GM12878 (cell line): ENCODE results near the gene BATF3. TPM values are rescaled to one million over a fixed set of nuclear protein-coding genes. Genes with fewer than 3 reads are reported as not detected.

ENCODE experiments used
- ATAC-seq: fragments of 200-7000 bp; cut with Tn5 transposase; 3 replicates; pipeline ENCODE4 v1.9.1; 2020; ENCODE audit warnings: mild to moderate bottlenecking, moderate library complexity
- BruUV-seq: library from RNA; stranded (reverse); fragments of 400-500 nt; replicated peaks from 2 replicates; lab custom pipeline; 2021; lab: Mats Ljungman, UMichigan
- CTCF ChIA-PET: fragments of 300-600 bp; sonication (Branson Sonifier 250); formaldehyde crosslinking; extraction: SDS; loops from one replicate; lab custom pipeline; 2021; ENCODE audit warnings: inconsistent platforms; lab: Yijun Ruan, JAX
- POLR2A ChIA-PET: fragments of 350-600 bp; formaldehyde crosslinking; extraction: SDS; loops from one replicate; lab custom pipeline; 2021; ENCODE audit warnings: inconsistent platforms; lab: Charles Lee
- RAD21 ChIA-PET: fragments of 300-600 bp; sonication (Branson Sonifier 250); formaldehyde crosslinking; loops from one replicate; lab custom pipeline; 2023; ENCODE audit warnings: antibody characterized with exemption; ENCODE audit not compliant: unreplicated experiment; lab: Charles Lee
- SMC1A ChIA-PET: fragments of 300-600 bp; sonication (Branson Sonifier 250); formaldehyde crosslinking; loops from one replicate; lab custom pipeline; 2023; ENCODE audit not compliant: unreplicated experiment, uncharacterized antibody; lab: Charles Lee
- DNase-seq: peaks from one replicate; pipeline ENCODE4 v3.0.0-alpha.2; 2011; ENCODE audit warnings: low read depth, low spot score
- FAIRE-seq: peaks from 3 replicates; lab custom pipeline; 2011; peaks lifted over from hg19 to GRCh38; lab: Jason Lieb, UNC
- H2AFZ ChIP-seq: 2 replicates; pipeline ENCODE4 v1.6.0; 2011; ENCODE audit warnings: low read depth, low read length, control low read depth; ENCODE audit not compliant: control insufficient read depth
- H3K27ac ChIP-seq: 2 replicates; pipeline ENCODE4 v1.5.1; 2011; ENCODE audit warnings: control low read depth; ENCODE audit not compliant: control insufficient read depth, insufficient read depth
- H3K27me3 ChIP-seq, 2 experiments: replicated peaks in 1 of 2; 2 replicates each; pipeline versions ENCODE4 v1.6.0 to v1.6.1; 2011; ENCODE audit warnings: low read length in 1 of 2; ENCODE audit not compliant: control insufficient read depth in 2 of 2, insufficient read depth in 2 of 2
- H3K36me3 ChIP-seq, 2 experiments: 2 replicates each; pipeline ENCODE4 v1.5.1; 2011; ENCODE audit warnings: low read length in 1 of 2; ENCODE audit not compliant: control insufficient read depth in 2 of 2, insufficient read depth in 2 of 2
- H3K4me1 ChIP-seq: 2 replicates; pipeline ENCODE4 v1.6.1; 2011; ENCODE audit warnings: mild to moderate bottlenecking, low read length, moderate library complexity, mixed read lengths; ENCODE audit not compliant: control insufficient read depth, insufficient read depth
- H3K4me2 ChIP-seq: 2 replicates; pipeline ENCODE4 v1.6.0; 2011; ENCODE audit warnings: control low read depth; ENCODE audit not compliant: control insufficient read depth, insufficient read depth
- H3K4me3 ChIP-seq: fragments of 200-600 bp; sonication (generic); 2 replicates; pipeline ENCODE4 v1.5.1; 2016
- H3K79me2 ChIP-seq: 2 replicates; pipeline ENCODE4 v1.6.0; 2011; ENCODE audit warnings: low read length; ENCODE audit not compliant: control insufficient read depth, insufficient read depth
- H3K9ac ChIP-seq: 2 replicates; pipeline ENCODE4 v1.8.0; 2011; ENCODE audit warnings: low read length, control low read depth, mixed read lengths; ENCODE audit not compliant: control insufficient read depth, insufficient read depth
- H3K9me3 ChIP-seq: replicated peaks from 3 replicates; pipeline ENCODE4 v1.5.1; 2011; ENCODE audit warnings: mild to moderate bottlenecking, low read length; ENCODE audit not compliant: control insufficient read depth, insufficient read depth
- H4K20me1 ChIP-seq: 2 replicates; pipeline ENCODE4 v1.6.0; 2011; ENCODE audit not compliant: control insufficient read depth, insufficient read depth
- ATF7 ChIP-seq: fragments of 450-650 bp; IDR thresholded peaks from 2 replicates; pipeline ENCODE4 v1.6.1; 2016; ENCODE audit warnings: low read depth, mild to moderate bottlenecking
- BRCA1 ChIP-seq: IDR thresholded peaks from 2 replicates; pipeline ENCODE4 v1.6.1; 2011; ENCODE audit warnings: low read depth, low read length, improper control_type of control experiment
- ETV6 ChIP-seq, 2 experiments: fragments of 450-650 bp in 1 of 2; IDR thresholded peaks in 1 of 2; conservative IDR thresholded peaks in 1 of 2; 2 replicates each; pipeline ENCODE4 v1.6.1; 2014; ENCODE audit warnings: antibody characterized with exemption in 1 of 2, borderline replicate concordance in 1 of 2, low read depth in 1 of 2, mild to moderate bottlenecking in 1 of 2, moderate library complexity in 1 of 2
- HSF1 ChIP-seq: fragments of 150-350 bp; IDR thresholded peaks from 2 replicates; pipeline ENCODE4 v1.6.1; 2014; ENCODE audit warnings: mild to moderate bottlenecking, low read depth, low read length
- JUNB ChIP-seq: IDR thresholded peaks from 2 replicates; pipeline ENCODE4 v1.6.1; 2016; ENCODE audit warnings: antibody characterized with exemption, mild to moderate bottlenecking
- PKNOX1 ChIP-seq: fragments of 450-650 bp; IDR thresholded peaks from 2 replicates; pipeline ENCODE4 v1.6.1; 2016; ENCODE audit warnings: mild to moderate bottlenecking
- SIN3A ChIP-seq: IDR thresholded peaks from 2 replicates; pipeline ENCODE4 v1.6.1; 2012; ENCODE audit warnings: low read depth, low read length, improper control_type of control experiment
- SREBF1 ChIP-seq: IDR thresholded peaks from 2 replicates; pipeline ENCODE4 v1.6.1; 2012; ENCODE audit warnings: mild to moderate bottlenecking, low read length
- WGBS: methylation state at CpG from one replicate; pipeline ENCODE4 v1.1.6; 2016; ENCODE audit warnings: low lambda C conversion rate; ENCODE audit not compliant: insufficient replicate concordance, insufficient coverage; ENCODE audit errors: missing lambda C conversion rate; 5-methylcytosine and 5-hydroxymethylcytosine counted together
- in situ Hi-C: fragments of 300-500 bp; cut with MboI; formaldehyde crosslinking; loops from 9 replicates; pipeline ENCODE4 v1.14.3; 2018; ENCODE audit warnings: mixed read lengths
- intact Hi-C: fragments of 100-400 bp; cut with micrococcal nuclease; formaldehyde crosslinking; loops from one replicate; pipeline ENCODE4 v1.14.2; 2022; ENCODE audit not compliant: unreplicated experiment
- polyA plus RNA-seq, 11 experiments: library from polyadenylated mRNA; depleted of rRNA in 4 of 11; unstranded in 6 of 11; stranded (reverse) in 5 of 11; fragments of >200 nt; fragmentation: Nextera tagmentation in 4 of 11; fragmentation: Illumina TruSeq in 1 of 11; extraction: Ambion mirVana in 4 of 11; extraction: Trizol in 1 of 11; gene quantifications; 1 replicate in 1 of 11; 2 replicates in 10 of 11; pipeline versions ENCODE4 v1.2.1 to v1.2.3, GENCODE V29; 2011 to 2016; ENCODE audit warnings: inconsistent platforms in 2 of 11, missing spikeins in 2 of 11, low read depth in 1 of 11
- total RNA-seq, 4 experiments: library from RNA; depleted of rRNA in 3 of 4; stranded (reverse); fragments of >200 nt in 3 of 4; fragmentation: Illumina TruSeq in 1 of 4; extraction: Trizol in 1 of 4; gene quantifications; 2 replicates each; pipeline versions ENCODE4 v1.2.1 to v1.2.3, GENCODE V29; 2013 to 2021
- TF ChIP-seq, protein P1 (sequence below): fragments of 450-650 bp; formaldehyde crosslinking; IDR thresholded peaks from 2 replicates; pipeline ENCODE4 v1.4.0; 2022; ENCODE audit warnings: mild to moderate bottlenecking, moderate library complexity

The BATF3 gene
- total and polyA plus RNA-seq, 10 of the 15 experiments (the other 5 are each of a cell fraction or from before 2014, with no cell fraction given), result 11.1 to 56.8 (median 30.8) TPM

GRCh38 chr1:212651521-212651920 is 48.1 kb downstream of the BATF3 start:
- Histone ChIP-seq H3K27ac (no peak overlapping the region), H3K9ac (no peak overlapping the region), H3K4me2 (no peak overlapping the region), H3K79me2 (no peaks in the 10 kb centered on the region), H2AFZ (no peak overlapping the region), H3K36me3 (no peaks in the 10 kb centered on the region), H3K4me1 (peaks cover 5% of the 10 kb centered on the region), H4K20me1 (no peaks in the 10 kb centered on the region), H3K27me3 (no peaks in the 10 kb centered on the region), H3K4me3 (no peak overlapping the region), H3K9me3 (no peaks in the 10 kb centered on the region)
- intact Hi-C loops, result no loop called here
- TF ChIP-seq ETV6 (conservative IDR thresholded peaks at IDR 0.05 in 1 of 2, IDR thresholded peaks at IDR 0.05 in 1 of 2; ENCODE audit: borderline replicate concordance in 1 of 2, low read depth in 1 of 2), result no peak
- no peak for TF ChIP-seq SIN3A
- no peak for TF ChIP-seq PKNOX1
- no peak for TF ChIP-seq BRCA1
- TF ChIP-seq ATF7, result no peak
- ChIA-PET RAD21 (interaction anchor here (1.7 kb wide), 1 partner anchor 174 kb away, joined by 6 read pairs; no protein-coding TSS in a partner anchor), POLR2A (no interaction called here), SMC1A (interaction anchor here (2.8 kb wide), 1 partner anchor 195 kb away, joined by 8 read pairs; no protein-coding TSS in a partner anchor), CTCF (interaction anchor here (0.7 to 2.5 kb wide), 6 partner anchors 13 to 270 kb away, joined by 3 to 12 read pairs (median 3); no protein-coding TSS in a partner anchor)
- no TSS peak for BruUV-seq
- ATAC-seq, result no peak
- no peak for FAIRE-seq
- in situ Hi-C loops, result no loop called here
- no peak for DNase-seq
- WGBS, result 98% methylated on average over 4 of the region's 4 CpGs

GRCh38 chr1:212650228-212650627 is 49.4 kb downstream of the BATF3 start:
- no peak for DNase-seq
- SMC1A ChIA-PET, result interaction anchor here (0.6 to 2.0 kb wide), 5 partner anchors 9 to 173 kb away, joined by 3 to 6 read pairs (median 3); no protein-coding TSS in a partner anchor
- H3K27ac ChIP-seq, result no peak overlapping the region
- H3K9me3 ChIP-seq, result no peaks in the 10 kb centered on the region
- RAD21 ChIA-PET, result interaction anchor here (1.7 kb wide), 1 partner anchor 173 kb away, joined by 6 read pairs; no protein-coding TSS in a partner anchor
- no peaks in the 10 kb centered on the region for H4K20me1 ChIP-seq
- CTCF ChIA-PET, result interaction anchor here (0.6 to 1.8 kb wide), 5 partner anchors 15 to 185 kb away, joined by 3 to 12 read pairs (median 4); no protein-coding TSS in a partner anchor
- POLR2A ChIA-PET, result no interaction called here
- ATAC-seq, result no peak
- H3K4me3 ChIP-seq, result no peak overlapping the region
- FAIRE-seq, result no peak
- WGBS, result 70% methylated on average over 3 of the region's 3 CpGs
- H3K4me1 ChIP-seq, result no peaks in the 10 kb centered on the region
- H3K27me3 ChIP-seq, result no peaks in the 10 kb centered on the region
- no peak overlapping the region for H2AFZ ChIP-seq
- intact Hi-C loops (no loop called here), in situ Hi-C loops (no loop called here)
- BruUV-seq, result no TSS peak
- H3K9ac ChIP-seq, result no peak overlapping the region
- no peaks in the 10 kb centered on the region for H3K79me2 ChIP-seq
- H3K36me3 ChIP-seq, result no peaks in the 10 kb centered on the region
- H3K4me2 ChIP-seq, result no peak overlapping the region
- TF ChIP-seq JUNB, result no peak
- no peak for TF ChIP-seq SREBF1
- TF ChIP-seq HSF1, result no peak
- TF ChIP-seq, protein P1, sequence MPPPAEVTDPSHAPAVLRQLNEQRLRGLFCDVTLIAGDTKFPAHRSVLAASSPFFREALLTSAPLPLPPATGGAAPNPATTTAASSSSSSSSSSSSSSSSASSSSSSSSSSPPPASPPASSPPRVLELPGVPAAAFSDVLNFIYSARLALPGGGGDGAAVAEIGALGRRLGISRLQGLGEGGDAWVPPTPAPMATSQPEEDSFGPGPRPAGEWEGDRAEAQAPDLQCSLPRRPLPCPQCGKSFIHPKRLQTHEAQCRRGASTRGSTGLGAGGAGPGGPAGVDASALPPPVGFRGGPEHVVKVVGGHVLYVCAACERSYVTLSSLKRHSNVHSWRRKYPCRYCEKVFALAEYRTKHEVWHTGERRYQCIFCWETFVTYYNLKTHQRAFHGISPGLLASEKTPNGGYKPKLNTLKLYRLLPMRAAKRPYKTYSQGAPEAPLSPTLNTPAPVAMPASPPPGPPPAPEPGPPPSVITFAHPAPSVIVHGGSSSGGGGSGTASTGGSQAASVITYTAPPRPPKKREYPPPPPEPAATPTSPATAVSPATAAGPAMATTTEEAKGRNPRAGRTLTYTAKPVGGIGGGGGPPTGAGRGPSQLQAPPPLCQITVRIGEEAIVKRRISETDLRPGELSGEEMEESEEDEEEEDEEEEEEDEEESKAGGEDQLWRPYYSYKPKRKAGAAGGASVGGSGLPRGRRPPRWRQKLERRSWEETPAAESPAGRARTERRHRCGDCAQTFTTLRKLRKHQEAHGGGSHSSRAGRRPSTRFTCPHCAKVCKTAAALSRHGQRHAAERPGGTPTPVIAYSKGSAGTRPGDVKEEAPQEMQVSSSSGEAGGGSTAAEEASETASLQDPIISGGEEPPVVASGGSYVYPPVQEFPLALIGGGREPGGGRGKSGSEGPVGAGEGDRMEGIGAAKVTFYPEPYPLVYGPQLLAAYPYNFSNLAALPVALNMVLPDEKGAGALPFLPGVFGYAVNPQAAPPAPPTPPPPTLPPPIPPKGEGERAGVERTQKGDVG (CRISPR knock-in tag), result no peak
